Measurements from ENCODE around the gene DYNC2LI1. TPM values are rescaled to one million over a fixed set of nuclear protein-coding genes. Genes with fewer than 3 reads are reported as not detected.

The DYNC2LI1 gene
- total and polyA plus RNA-seq, 2 donors (not counting 1 experiment from before 2014, with no cell fraction given) = 3.8 to 11.4 TPM

GRCh38 chr2:43763091-43763490 is 10.7 kb upstream of the DYNC2LI1 start:
- H3K9me3 Mint-ChIP-seq (ENCODE audit: insufficient read depth) = peaks cover 2% of the 10 kb centered on the region
- DNase-seq (no peak), ATAC-seq (ENCODE audit: low read depth) (no peak)
- Histone ChIP-seq H3K4me2 (replicated peaks; ENCODE audit: low read depth, low read length, poor library complexity, severe bottlenecking) (no peak overlapping the region), H3K4me3 (ENCODE audit: control extremely low read depth in 1 of 5, extremely low read depth in 1 of 5, insufficient read depth in 1 of 5, low read depth in 2 of 5, low read length in 4 of 5) (no peak overlapping the region), H2AFZ (ENCODE audit: insufficient read depth, low read depth, low read length, poor library complexity, severe bottlenecking) (no peak overlapping the region), H3K9ac (ENCODE audit: low read length) (no peak overlapping the region), H3K4me1 (ENCODE audit: control insufficient read depth in 2 of 2, insufficient read depth in 2 of 2, low read length in 2 of 2) (no peaks in the 10 kb centered on the region), H3K27ac (ENCODE audit: low read length in 2 of 2) (no peak overlapping the region), H3K36me3 (replicated peaks in 1 of 2; ENCODE audit: control extremely low read depth in 1 of 2, control insufficient read depth in 1 of 2, extremely low read depth in 1 of 2, insufficient read depth in 2 of 2, low read length in 1 of 2) (no peaks in the 10 kb centered on the region), H3K9me3 (ENCODE audit: control extremely low read depth in 1 of 3, control insufficient read depth in 2 of 3, insufficient read depth in 1 of 3, low read length in 2 of 3) (peaks cover 0 to 4% (median 0%) of the 10 kb centered on the region in 3 donors), H3K79me2 (ENCODE audit: control insufficient read depth, insufficient read depth, low read length) (no peaks in the 10 kb centered on the region), H4K20me1 (ENCODE audit: control insufficient read depth, insufficient read depth, low read length, poor library complexity, severe bottlenecking) (no peaks in the 10 kb centered on the region), H3K27me3 (replicated peaks in 1 of 4; ENCODE audit: control extremely low read depth in 1 of 4, control insufficient read depth in 3 of 4, insufficient read depth in 4 of 4, low read length in 3 of 4) (peaks cover 0 to 5% (median 1%) of the 10 kb centered on the region in 4 experiments)
- POLR2A ChIA-PET = no interaction called here
- 100% methylated on average over 2 of the region's 2 CpGs for WGBS (ENCODE audit: insufficient coverage)
- peaks cover 7% of the 10 kb centered on the region for H3K27me3 Mint-ChIP-seq
- H3K4me1 Mint-ChIP-seq = no peaks in the 10 kb centered on the region
- TF ChIP-seq CTCF (IDR thresholded peaks at IDR 0.05) = no peak
- TF ChIP-seq EZH2 (IDR thresholded peaks at IDR 0.05; ENCODE audit: borderline replicate concordance, insufficient read depth, low read depth, low read length, poor library complexity, severe bottlenecking) = no peak
- no peak overlapping the region for H3K4me3 Mint-ChIP-seq
- CTCF ChIA-PET = no interaction called here
- no peak overlapping the region for H3K27ac Mint-ChIP-seq
- intact Hi-C loops (cut with micrococcal nuclease) = no loop called here

GRCh38 chr2:43764086-43764705 is 9.6 kb upstream of the DYNC2LI1 start:
- ATAC-seq (ENCODE audit: low read depth) = no peak
- no peak overlapping the region for H3K27ac ChIP-seq (ENCODE audit: low read length in 2 of 2)
- peaks cover 0 to 2% (median 1%) of the 10 kb centered on the region in 4 experiments for H3K27me3 ChIP-seq (replicated peaks in 1 of 4; ENCODE audit: control extremely low read depth in 1 of 4, control insufficient read depth in 3 of 4, insufficient read depth in 4 of 4, low read length in 3 of 4)
- H3K4me3 Mint-ChIP-seq = no peak overlapping the region
- peaks cover 2% of the 10 kb centered on the region for H3K9me3 Mint-ChIP-seq (ENCODE audit: insufficient read depth)
- TF ChIP-seq CTCF (IDR thresholded peaks at IDR 0.05) (no peak), EZH2 (IDR thresholded peaks at IDR 0.05; ENCODE audit: borderline replicate concordance, insufficient read depth, low read depth, low read length, poor library complexity, severe bottlenecking) (no peak)
- peaks cover 0 to 4% (median 0%) of the 10 kb centered on the region in 3 donors for H3K9me3 ChIP-seq (ENCODE audit: control extremely low read depth in 1 of 3, control insufficient read depth in 2 of 3, insufficient read depth in 1 of 3, low read length in 2 of 3)
- no peak overlapping the region for H3K4me2 ChIP-seq (replicated peaks; ENCODE audit: low read depth, low read length, poor library complexity, severe bottlenecking)
- H3K27ac Mint-ChIP-seq = no peak overlapping the region
- H2AFZ ChIP-seq (ENCODE audit: insufficient read depth, low read depth, low read length, poor library complexity, severe bottlenecking) = no peak overlapping the region
- H3K4me3 ChIP-seq (ENCODE audit: control extremely low read depth in 1 of 5, extremely low read depth in 1 of 5, insufficient read depth in 1 of 5, low read depth in 2 of 5, low read length in 4 of 5) = no peak overlapping the region
- ChIA-PET POLR2A (no interaction called here), CTCF (no interaction called here)
- H3K27me3 Mint-ChIP-seq = peaks cover 13% of the 10 kb centered on the region
- no peaks in the 10 kb centered on the region for H3K4me1 Mint-ChIP-seq
- H3K36me3 ChIP-seq (replicated peaks in 1 of 2; ENCODE audit: control extremely low read depth in 1 of 2, control insufficient read depth in 1 of 2, extremely low read depth in 1 of 2, insufficient read depth in 2 of 2, low read length in 1 of 2) = no peaks in the 10 kb centered on the region
- no peaks in the 10 kb centered on the region for H3K4me1 ChIP-seq (ENCODE audit: control insufficient read depth in 2 of 2, insufficient read depth in 2 of 2, low read length in 2 of 2)
- WGBS (ENCODE audit: insufficient coverage) = no CpG with 5 or more reads among the region's 1 CpG
- no peaks in the 10 kb centered on the region for H3K79me2 ChIP-seq (ENCODE audit: control insufficient read depth, insufficient read depth, low read length)
- no peak overlapping the region for H3K9ac ChIP-seq (ENCODE audit: low read length)
- DNase-seq = no peak
- no peaks in the 10 kb centered on the region for H4K20me1 ChIP-seq (ENCODE audit: control insufficient read depth, insufficient read depth, low read length, poor library complexity, severe bottlenecking)
- intact Hi-C loops (cut with micrococcal nuclease) = no loop called here

Measured in B cell (primary cell).